HG03095 (cell line): ENCODE measurements around the gene CEP152.
"Not testable (repeated sequence)": the region's sequence is repeated elsewhere in the genome, so short reads cannot be mapped to it uniquely, and the experiment has no call there.

Experiments used
- ATAC-seq: cut with Tn5 transposase; IDR thresholded peaks from one replicate; pipeline ENCODE4 v1.9.1; 2021; ENCODE audit warnings: moderate library complexity; ENCODE audit not compliant: unreplicated experiment

Gene CEP152, protein sequence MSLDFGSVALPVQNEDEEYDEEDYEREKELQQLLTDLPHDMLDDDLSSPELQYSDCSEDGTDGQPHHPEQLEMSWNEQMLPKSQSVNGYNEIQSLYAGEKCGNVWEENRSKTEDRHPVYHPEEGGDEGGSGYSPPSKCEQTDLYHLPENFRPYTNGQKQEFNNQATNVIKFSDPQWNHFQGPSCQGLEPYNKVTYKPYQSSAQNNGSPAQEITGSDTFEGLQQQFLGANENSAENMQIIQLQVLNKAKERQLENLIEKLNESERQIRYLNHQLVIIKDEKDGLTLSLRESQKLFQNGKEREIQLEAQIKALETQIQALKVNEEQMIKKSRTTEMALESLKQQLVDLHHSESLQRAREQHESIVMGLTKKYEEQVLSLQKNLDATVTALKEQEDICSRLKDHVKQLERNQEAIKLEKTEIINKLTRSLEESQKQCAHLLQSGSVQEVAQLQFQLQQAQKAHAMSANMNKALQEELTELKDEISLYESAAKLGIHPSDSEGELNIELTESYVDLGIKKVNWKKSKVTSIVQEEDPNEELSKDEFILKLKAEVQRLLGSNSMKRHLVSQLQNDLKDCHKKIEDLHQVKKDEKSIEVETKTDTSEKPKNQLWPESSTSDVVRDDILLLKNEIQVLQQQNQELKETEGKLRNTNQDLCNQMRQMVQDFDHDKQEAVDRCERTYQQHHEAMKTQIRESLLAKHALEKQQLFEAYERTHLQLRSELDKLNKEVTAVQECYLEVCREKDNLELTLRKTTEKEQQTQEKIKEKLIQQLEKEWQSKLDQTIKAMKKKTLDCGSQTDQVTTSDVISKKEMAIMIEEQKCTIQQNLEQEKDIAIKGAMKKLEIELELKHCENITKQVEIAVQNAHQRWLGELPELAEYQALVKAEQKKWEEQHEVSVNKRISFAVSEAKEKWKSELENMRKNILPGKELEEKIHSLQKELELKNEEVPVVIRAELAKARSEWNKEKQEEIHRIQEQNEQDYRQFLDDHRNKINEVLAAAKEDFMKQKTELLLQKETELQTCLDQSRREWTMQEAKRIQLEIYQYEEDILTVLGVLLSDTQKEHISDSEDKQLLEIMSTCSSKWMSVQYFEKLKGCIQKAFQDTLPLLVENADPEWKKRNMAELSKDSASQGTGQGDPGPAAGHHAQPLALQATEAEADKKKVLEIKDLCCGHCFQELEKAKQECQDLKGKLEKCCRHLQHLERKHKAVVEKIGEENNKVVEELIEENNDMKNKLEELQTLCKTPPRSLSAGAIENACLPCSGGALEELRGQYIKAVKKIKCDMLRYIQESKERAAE (N-terminal part only)

DNA sequence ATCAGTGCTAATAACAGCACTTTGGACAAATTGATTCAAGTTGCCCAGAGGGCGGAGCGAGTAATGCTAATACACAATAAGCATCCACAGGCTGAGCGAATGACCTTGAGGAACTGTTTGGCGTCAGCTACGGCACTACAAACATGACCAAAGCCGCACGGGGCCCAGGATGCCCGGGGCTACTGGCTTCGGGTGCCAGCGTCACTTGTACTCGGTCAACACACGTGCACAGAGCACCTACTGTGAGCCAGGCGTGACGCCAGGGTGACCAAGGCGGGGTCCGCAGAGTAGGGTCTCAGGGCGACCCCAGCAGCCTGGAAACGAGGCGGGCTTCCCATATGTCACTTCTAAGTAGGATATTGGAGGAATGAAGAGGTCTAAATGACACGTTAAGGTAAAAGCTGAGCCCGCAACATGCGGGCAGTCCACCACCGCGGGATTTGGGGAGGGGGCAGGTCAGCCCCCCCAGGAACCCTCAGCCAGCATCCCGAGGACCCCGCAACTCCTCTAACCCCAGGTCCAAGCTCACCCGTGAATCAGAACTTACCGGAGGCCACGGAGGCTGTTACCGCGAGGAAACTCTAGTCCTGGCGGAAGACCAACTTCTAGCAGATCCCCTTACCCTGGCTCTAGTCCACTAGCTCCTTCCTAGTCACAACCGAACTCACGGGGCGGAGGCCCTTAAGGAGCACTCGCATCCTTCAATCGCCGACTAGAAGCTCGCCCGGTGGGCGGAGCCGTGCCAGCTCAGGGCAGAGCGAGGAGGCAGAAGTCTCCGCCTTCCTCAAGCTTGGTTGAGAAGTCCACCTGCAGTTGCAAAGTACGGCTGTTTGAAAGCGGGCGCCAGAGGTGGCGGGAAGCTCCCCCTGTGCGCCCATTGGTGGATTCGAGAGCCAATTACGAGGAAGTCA lies at the start of gene CEP152:
Gene CEP152, minus strand, starts transcription at position 656 of the 911 bp plus-strand sequence. CDS start 5,420 bp downstream, outside the sequence.
- ATAC-seq, result peak; percentile 95

GRCh38 chr15:48859426-48859825 lies 48.6 kb upstream of the CEP152 start:
- no peak for ATAC-seq

GRCh38 chr15:48858401-48858800 lies 47.5 kb upstream of the CEP152 start:
- ATAC-seq, result no peak

DNA sequence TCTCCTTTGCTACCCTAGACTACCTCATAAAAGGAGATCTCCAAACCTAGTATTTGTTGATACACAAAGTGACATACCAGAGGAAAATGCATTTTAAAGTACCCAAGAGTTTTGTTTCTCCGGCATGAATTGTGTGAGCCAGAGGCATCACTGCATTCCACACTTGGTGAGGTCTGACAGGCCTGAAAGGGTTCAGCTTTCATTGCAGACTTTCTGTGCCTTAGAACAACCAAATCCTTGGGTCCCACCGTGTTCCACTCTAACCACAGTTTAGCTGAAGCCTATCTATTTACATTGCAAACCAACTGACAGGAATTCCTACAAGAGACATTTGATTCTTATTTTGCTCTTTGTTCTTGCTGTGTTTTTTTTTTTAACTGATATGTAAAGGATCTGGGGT lies 46.1 kb upstream of the CEP152 start:
- ATAC-seq, result no peak

DNA sequence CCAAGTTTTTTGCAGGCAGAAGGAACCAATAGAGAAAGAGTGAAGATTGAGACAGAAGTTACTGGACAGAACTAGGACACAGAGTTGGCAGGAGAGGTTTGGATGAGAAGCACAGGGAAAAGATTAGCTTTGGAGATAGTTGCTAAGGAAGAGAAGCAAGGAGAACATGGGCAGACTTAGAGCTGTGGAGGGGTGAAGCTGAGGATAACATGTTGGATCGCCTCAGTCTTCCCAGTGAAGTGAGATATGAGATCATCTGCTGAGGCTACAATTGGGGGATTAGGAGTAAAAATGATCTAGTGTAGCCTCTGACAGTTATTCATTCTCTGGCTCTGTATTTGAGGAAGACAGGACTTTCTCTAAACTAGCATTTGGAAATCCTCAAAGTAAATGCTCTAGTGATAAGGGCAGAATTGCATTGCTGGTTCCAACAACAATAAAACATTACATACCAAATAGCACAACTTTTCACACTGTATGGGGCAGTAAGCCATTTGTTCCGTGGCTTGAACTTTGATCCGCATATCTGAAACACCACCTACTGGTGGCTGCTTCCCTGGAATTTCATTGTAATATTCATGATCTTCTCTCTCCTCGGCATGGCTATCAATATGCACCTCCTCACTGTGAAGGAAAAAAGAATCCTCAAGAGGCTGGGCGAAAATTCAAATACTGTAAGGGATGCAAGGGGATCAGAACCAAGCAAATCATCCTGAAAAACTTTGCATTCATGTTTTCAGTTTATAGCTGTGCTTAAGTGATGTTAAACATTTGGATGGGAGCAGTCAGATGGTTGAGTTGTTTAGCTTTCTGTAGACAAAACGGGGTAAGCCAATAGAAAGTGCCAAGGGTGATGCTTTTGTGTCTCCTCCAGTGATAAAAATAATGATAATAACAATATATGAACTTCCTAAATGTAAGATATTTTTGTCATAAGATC lies 44.9 kb upstream of the CEP152 start:
- ATAC-seq, result no peak

DNA sequence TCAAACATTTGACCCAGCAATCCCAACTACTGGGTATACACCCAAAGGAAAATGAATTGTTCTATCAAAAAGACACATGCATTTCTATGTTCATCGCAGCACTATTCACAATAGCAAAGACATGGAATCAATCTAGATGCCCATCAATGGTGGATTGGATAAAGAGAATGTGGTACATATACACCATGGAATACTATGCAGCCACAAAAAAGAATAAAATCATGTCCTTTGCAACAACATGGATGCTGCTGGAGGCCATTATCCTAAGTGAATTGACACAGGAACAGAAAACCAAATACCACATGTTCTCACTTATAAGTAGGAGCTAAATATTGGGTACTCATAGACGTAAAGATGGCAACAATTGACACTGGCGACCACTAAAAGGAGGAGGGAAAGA lies 43.6 kb upstream of the CEP152 start:
- ATAC-seq, result not testable (repeated sequence)

DNA sequence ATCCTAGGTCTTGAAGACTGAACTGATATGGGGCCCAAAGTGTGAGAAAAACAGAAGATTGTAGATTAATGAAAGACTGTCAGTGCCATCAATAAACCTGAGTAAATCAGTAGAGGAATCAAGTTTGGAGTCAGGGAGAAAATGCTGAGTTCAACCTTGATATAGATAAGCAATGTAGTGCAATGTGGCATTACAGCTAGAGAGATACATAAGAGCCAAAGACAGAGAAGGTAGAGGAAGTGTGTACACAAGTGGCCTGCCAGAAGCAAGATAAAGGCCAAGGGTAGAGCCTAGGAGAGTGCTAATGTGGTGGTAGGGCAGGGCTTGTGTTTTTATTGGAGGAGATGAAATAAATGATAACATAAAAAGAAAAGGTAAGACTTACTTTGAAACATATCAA lies 41.1 kb upstream of the CEP152 start:
- ATAC-seq, result no peak

DNA sequence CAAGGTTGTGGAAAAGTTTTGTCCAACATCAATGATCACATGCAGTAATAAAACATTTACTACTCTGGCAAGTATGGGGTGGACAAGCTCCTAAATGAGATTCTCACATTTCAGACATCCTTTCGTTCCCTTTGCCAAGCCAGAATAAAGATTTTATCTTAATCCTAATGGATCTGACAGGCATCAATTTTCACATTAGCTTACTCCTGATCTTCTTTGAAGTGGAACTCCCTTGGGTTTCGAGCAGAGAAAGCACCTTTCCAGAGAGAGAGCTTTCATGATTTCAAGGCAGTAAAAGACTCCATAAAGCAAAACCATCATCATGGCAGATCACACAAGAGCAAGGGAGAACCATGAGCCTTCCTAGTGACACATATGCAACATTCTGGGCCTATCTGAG lies 39.8 kb upstream of the CEP152 start:
- ATAC-seq, result no peak

GRCh38 chr15:48845123-48845522 lies 34.3 kb upstream of the CEP152 start:
- ATAC-seq, result no peak

- no peak for ATAC-seq
These were observed 31.6 kb upstream of the CEP152 start for GRCh38 chr15:48842501-48842900.

GRCh38 chr15:48834756-48835155 lies 23.9 kb upstream of the CEP152 start:
- ATAC-seq, result no peak

DNA sequence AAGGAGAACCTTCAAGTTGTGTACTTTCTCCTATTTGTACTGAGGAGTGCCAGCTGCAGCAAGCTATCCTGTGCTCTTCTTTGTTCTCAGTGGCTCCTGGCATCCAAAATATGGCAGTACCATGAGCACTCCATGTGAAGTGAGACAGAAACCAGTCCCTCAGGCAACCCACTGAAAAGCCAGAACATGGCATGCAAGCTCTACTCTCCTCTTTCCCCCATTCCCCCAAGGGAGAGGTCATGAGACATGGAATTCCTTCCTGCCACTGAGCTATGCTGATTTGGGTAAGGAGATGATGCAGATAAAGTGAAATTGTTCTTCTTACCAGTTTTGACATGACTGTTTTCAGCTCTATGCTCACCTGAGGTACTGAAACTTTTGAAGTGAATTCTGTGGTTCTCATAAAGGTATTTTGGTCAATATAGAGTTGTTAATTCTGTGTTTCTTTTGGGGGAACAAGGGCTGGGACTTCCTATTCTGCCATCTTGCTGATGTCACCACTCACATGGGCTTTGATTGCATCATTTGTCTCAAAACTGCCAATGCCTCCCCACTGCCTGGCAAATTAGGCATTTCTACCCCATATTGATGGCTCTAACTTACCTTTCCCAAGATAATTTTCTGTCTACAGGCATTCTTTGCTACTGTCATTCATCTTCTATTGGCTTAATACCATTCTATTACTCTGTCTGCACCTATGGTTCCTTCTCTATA lies 22.8 kb upstream of the CEP152 start:
- ATAC-seq, result no peak

- no peak for ATAC-seq
These were observed 21.8 kb upstream of the CEP152 start for GRCh38 chr15:48832648-48833047.

DNA sequence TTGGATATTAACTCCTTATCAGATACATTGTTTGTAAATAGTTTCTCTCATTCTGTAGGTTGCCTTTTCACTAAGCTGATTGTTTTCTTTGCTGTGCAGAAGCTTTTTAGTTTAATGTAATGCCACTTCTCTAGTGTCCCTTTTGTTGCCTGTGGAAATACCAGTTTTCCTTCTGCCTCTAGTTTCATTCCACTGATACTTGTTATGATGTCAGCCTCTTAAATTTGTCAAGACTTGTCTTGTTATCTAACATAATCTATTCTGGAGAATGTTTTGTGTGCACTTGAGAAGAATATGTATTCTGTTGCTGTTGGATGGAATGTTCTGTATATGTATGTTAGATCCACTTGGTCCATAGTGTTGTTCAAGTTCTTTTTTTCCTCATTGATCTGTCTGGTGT lies 18.0 kb upstream of the CEP152 start:
- ATAC-seq, result no peak

DNA sequence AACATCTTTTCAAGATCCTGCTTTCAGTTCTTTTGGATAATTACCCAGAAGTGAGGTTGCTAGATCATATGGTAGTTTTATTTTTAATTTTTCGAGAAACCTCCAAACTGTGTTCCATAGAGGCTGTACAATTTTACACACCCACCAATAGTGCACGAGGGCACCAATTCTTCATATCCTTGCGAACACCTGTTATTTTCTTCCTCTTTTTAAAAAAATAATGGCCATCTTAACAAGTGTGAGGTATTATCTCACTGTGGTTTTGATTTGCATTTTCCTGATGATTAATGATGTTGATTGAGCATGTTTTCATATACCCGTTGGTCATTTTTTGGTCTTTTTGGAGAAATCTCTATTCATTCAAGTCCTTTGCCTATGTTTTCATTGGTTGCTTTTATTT lies 17.6 kb upstream of the CEP152 start:
- no peak for ATAC-seq

DNA sequence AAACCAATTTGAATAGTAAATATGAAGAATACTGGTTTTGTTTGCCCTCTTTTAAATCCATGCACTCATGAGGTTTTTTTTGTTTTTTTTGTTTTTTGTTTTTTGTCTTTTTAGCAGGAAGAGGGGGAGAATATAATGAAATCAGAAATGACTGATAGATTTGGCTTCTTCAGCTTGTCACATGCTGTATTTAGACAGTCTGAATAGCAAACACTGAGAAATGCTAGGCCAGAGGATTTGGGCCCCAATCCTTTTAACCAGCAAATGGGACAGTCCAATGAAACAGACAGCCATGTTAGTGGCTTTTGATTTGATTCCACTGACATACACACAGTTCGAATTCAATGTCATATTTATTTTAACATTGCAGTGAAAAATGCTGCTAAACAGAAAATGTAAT lies 14.2 kb upstream of the CEP152 start:
- ATAC-seq, result no peak

GRCh38 chr15:48823706-48824105 lies 12.8 kb upstream of the CEP152 start:
- no peak for ATAC-seq

DNA sequence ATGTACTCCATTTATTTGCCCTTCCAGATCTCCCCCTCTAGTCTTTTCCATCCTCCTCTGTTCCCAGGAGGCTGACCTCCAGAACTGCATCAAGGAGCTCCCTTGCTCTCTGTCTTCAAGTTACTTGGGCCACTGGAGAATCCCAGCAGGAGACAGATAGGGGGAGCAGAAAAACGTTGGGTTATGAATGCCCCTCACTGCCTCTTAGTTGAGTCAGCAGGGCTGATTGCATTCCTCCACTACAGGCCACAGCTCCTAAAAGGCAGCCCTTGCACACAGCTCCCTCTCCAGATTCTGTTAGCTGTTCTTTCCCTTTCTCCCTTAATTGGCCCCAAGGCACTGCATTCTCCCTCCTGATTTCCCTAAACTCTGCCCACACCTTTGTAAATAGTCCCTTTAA lies 12.4 kb upstream of the CEP152 start:
- no peak for ATAC-seq
